H1 (cell line): ENCODE measurements around the gene TTC28. TPM values are rescaled to one million over a fixed set of nuclear protein-coding genes. Genes with fewer than 3 reads are reported as not detected.

Source experiments
- ATF3 ChIP-seq: IDR thresholded peaks from 2 replicates; pipeline ENCODE4 v1.6.1; 2011; ENCODE audit warnings: low read depth, mild to moderate bottlenecking, low read length; ENCODE audit not compliant: insufficient read depth
- SIX5 ChIP-seq: IDR thresholded peaks from 2 replicates; pipeline ENCODE4 v1.6.1; 2011; ENCODE audit warnings: mild to moderate bottlenecking, low read depth, low read length
- polyA plus RNA-seq, 7 experiments: library from polyadenylated mRNA; depleted of rRNA in 3 of 7; stranded (reverse) in 5 of 7; unstranded in 2 of 7; fragments of >200 nt in 5 of 7; fragments of 200-250 nt in 2 of 7; gene quantifications; 1 replicate in 5 of 7; 2 replicates in 1 of 7; 4 replicates in 1 of 7; pipeline versions ENCODE4 v1.2.1 to v1.2.3, GENCODE V29; 2011 to 2013; ENCODE audit warnings: missing spikeins in 2 of 7, mixed read lengths in 2 of 7
- total RNA-seq: library from RNA; stranded (reverse); fragmentation: NEBNext Ultra II Directional; extraction: Animal tissue kit (Norgen Biotek cat#: 25700); gene quantifications from 2 replicates; pipeline ENCODE4 v1.2.1, GENCODE V29; 2021

TTC28 gene
- total and polyA plus RNA-seq, 2 of the 8 experiments (the other 6 are each of a cell fraction or from before 2014, with no cell fraction given), result 2.6 to 12.6 TPM

GRCh38 chr22:28143241-28143865 lies 536.3 kb downstream of the TTC28 start (continued):
- no peak for TF ChIP-seq ATF3
- no peak for TF ChIP-seq SIX5
